Smooth muscle cell (in vitro differentiated cells): Measurements from ENCODE around the gene TJAP1. TPM values are rescaled to one million over a fixed set of nuclear protein-coding genes. Genes with fewer than 3 reads are reported as not detected.

Source experiments
- DNase-seq: peaks from one replicate; lab custom pipeline; 2025; ENCODE audit not compliant: unreplicated experiment; lab: John Stamatoyannopoulos, UW
- H2AFZ ChIP-seq: fragments of 200-600 bp; sonication (generic); 2 replicates; pipeline ENCODE4 v1.6.0; 2016; ENCODE audit warnings: antibody characterized with exemption, low read depth, mild to moderate bottlenecking
- H3F3A ChIP-seq: fragments of 200-600 bp; sonication (generic); 2 replicates; pipeline ENCODE4 v1.6.0; 2017; ENCODE audit warnings: antibody characterized with exemption, low read depth
- H3K27ac ChIP-seq: fragments of 200-600 bp; sonication (generic); 2 replicates; pipeline ENCODE4 v1.5.1; 2016; ENCODE audit warnings: low read depth, mild to moderate bottlenecking
- H3K27me3 ChIP-seq: fragments of 200-600 bp; sonication (generic); 2 replicates; pipeline ENCODE4 v1.6.1; 2016; ENCODE audit warnings: low read depth, mild to moderate bottlenecking
- H3K36me3 ChIP-seq: fragments of 200-600 bp; sonication (generic); 2 replicates; pipeline ENCODE4 v1.5.1; 2016; ENCODE audit warnings: low read depth
- H3K4me1 ChIP-seq: fragments of 200-600 bp; sonication (generic); 2 replicates; pipeline ENCODE4 v1.5.1; 2016; ENCODE audit warnings: low read depth
- H3K4me2 ChIP-seq: fragments of 200-600 bp; sonication (generic); 2 replicates; pipeline ENCODE4 v1.6.0; 2016; ENCODE audit warnings: mild to moderate bottlenecking
- H3K4me3 ChIP-seq: fragments of 200-600 bp; sonication (generic); 2 replicates; pipeline ENCODE4 v1.5.1; 2016; ENCODE audit warnings: mild to moderate bottlenecking
- H3K79me2 ChIP-seq: fragments of 200-600 bp; sonication (generic); 2 replicates; pipeline ENCODE4 v1.6.0; 2016; ENCODE audit warnings: low read depth, mild to moderate bottlenecking
- H3K9ac ChIP-seq: fragments of 200-600 bp; sonication (generic); 2 replicates; pipeline ENCODE4 v1.6.0; 2016; ENCODE audit warnings: low read depth
- H3K9me3 ChIP-seq: fragments of 200-600 bp; sonication (generic); replicated peaks from 2 replicates; pipeline ENCODE4 v1.5.1; 2016; ENCODE audit warnings: low read depth
- H4K20me1 ChIP-seq: fragments of 200-600 bp; sonication (generic); 2 replicates; pipeline ENCODE4 v1.6.0; 2016; ENCODE audit warnings: low read depth
- WGBS: methylation state at CpG from one replicate; pipeline ENCODE4 v1.1.7; 2016; ENCODE audit warnings: low lambda C conversion rate; 5-methylcytosine and 5-hydroxymethylcytosine counted together
- polyA plus RNA-seq: library from polyadenylated mRNA; unstranded; fragments of >200 nt; fragmentation: Nextera tagmentation; extraction: Ambion mirVana; gene quantifications from 2 replicates; pipeline ENCODE4 v1.2.1, GENCODE V29; 2016
- total RNA-seq: library from RNA; depleted of rRNA; stranded (reverse); fragments of >200 nt; gene quantifications from 2 replicates; pipeline ENCODE4 v1.2.3, GENCODE V29; 2014
- TF ChIP-seq, protein P1 (sequence below): fragments of 200-600 bp; sonication (generic); IDR thresholded peaks from 2 replicates; pipeline ENCODE4 v1.5.1; 2017; ENCODE audit warnings: borderline replicate concordance, mild to moderate bottlenecking, antibody characterized with exemption; ENCODE audit not compliant: insufficient read depth, poor library complexity, severe bottlenecking

Gene TJAP1
- total and polyA plus RNA-seq, 2 experiments from 2014 or later = 9.3 to 13.5 TPM

GRCh38 chr6:43447604-43448003, 29.8 kb upstream of the TJAP1 start:
- H3F3A ChIP-seq = no peaks in the 10 kb centered on the region
- H4K20me1 ChIP-seq = no peaks in the 10 kb centered on the region
- no peak overlapping the region for H3K9ac ChIP-seq
- no peaks in the 10 kb centered on the region for H3K9me3 ChIP-seq
- TF ChIP-seq, protein P1, sequence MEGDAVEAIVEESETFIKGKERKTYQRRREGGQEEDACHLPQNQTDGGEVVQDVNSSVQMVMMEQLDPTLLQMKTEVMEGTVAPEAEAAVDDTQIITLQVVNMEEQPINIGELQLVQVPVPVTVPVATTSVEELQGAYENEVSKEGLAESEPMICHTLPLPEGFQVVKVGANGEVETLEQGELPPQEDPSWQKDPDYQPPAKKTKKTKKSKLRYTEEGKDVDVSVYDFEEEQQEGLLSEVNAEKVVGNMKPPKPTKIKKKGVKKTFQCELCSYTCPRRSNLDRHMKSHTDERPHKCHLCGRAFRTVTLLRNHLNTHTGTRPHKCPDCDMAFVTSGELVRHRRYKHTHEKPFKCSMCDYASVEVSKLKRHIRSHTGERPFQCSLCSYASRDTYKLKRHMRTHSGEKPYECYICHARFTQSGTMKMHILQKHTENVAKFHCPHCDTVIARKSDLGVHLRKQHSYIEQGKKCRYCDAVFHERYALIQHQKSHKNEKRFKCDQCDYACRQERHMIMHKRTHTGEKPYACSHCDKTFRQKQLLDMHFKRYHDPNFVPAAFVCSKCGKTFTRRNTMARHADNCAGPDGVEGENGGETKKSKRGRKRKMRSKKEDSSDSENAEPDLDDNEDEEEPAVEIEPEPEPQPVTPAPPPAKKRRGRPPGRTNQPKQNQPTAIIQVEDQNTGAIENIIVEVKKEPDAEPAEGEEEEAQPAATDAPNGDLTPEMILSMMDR = no peak
- no peak overlapping the region for H3K4me2 ChIP-seq
- no peaks in the 10 kb centered on the region for H3K36me3 ChIP-seq
- no peaks in the 10 kb centered on the region for H3K27me3 ChIP-seq
- H3K4me3 ChIP-seq = no peak overlapping the region
- no peaks in the 10 kb centered on the region for H3K79me2 ChIP-seq
- no peak for DNase-seq
- no peak overlapping the region for H2AFZ ChIP-seq
- H3K27ac ChIP-seq = no peak overlapping the region
- 98% methylated on average over 16 of the region's 16 CpGs for WGBS
- H3K4me1 ChIP-seq = no peaks in the 10 kb centered on the region

DNA sequence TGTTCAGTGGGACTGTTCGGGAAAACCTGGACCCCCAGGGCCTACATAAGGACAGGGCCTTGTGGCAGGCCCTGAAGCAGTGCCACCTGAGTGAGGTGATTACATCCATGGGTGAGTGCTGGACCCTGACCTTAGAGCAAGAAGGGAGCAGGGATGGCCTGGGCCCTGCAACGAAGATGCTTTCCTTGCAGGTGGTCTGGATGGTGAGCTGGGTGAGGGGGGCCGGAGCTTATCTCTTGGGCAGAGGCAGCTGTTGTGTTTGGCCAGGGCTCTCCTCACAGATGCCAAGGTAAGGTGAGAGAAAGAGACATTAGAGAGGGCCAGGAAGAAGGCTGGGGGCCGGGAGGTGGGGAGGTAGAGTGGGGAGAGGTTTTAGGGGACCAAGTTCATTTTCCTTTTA, 28.5 kb upstream of the TJAP1 start:
- H4K20me1 ChIP-seq = no peaks in the 10 kb centered on the region
- no peak overlapping the region for H3K27ac ChIP-seq
- DNase-seq = no peak
- no peaks in the 10 kb centered on the region for H3K79me2 ChIP-seq
- H3K27me3 ChIP-seq = no peaks in the 10 kb centered on the region
- no peak overlapping the region for H3K4me2 ChIP-seq
- no peak overlapping the region for H3K9ac ChIP-seq
- no peaks in the 10 kb centered on the region for H3K4me1 ChIP-seq
- TF ChIP-seq, protein P1 = no peak
- 96% methylated on average over 4 of the region's 4 CpGs for WGBS
- no peaks in the 10 kb centered on the region for H3K36me3 ChIP-seq
- H3F3A ChIP-seq = peaks cover 1% of the 10 kb centered on the region
- no peak overlapping the region for H3K4me3 ChIP-seq
- no peaks in the 10 kb centered on the region for H3K9me3 ChIP-seq
- no peak overlapping the region for H2AFZ ChIP-seq

- DNase-seq = no peak
- TF ChIP-seq, protein P1 = no peak
- no peaks in the 10 kb centered on the region for H3K36me3 ChIP-seq
- no peak overlapping the region for H2AFZ ChIP-seq
- H3F3A ChIP-seq = peaks cover 3% of the 10 kb centered on the region
- H3K79me2 ChIP-seq = no peaks in the 10 kb centered on the region
- no peaks in the 10 kb centered on the region for H4K20me1 ChIP-seq
- no peaks in the 10 kb centered on the region for H3K27me3 ChIP-seq
- H3K9ac ChIP-seq = no peak overlapping the region
- WGBS = 92% methylated on average over 13 of the region's 13 CpGs
- no peak overlapping the region for H3K4me2 ChIP-seq
- H3K9me3 ChIP-seq = no peaks in the 10 kb centered on the region
- peaks cover 1% of the 10 kb centered on the region for H3K4me1 ChIP-seq
- H3K27ac ChIP-seq = no peak overlapping the region
- no peak overlapping the region for H3K4me3 ChIP-seq
Observed at GRCh38 chr6:43450699-43451131, 26.7 kb upstream of the TJAP1 start.

DNA sequence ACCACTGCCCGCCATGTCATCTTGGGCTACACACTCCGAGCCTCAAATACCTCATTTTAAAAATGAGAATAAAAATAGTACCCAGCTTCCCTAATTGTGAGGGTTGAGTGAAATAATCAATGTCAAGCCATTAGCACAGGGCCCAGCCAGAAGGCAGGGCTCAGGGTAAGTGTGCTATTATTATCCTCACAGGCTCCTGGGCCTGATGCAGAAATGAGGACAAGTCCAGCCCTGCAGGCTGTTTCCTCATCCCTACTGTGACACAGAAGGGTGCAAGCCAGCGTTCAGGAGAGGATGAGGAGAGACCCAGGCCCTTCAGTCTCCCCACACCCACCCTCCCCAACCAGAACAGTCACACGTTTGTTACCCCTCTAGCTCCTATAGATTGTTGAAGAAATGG, 26.0 kb upstream of the TJAP1 start:
- Histone ChIP-seq H3K9me3 (no peaks in the 10 kb centered on the region), H2AFZ (no peak overlapping the region), H3K36me3 (no peaks in the 10 kb centered on the region), H3K79me2 (no peaks in the 10 kb centered on the region), H3K9ac (no peak overlapping the region), H4K20me1 (no peaks in the 10 kb centered on the region), H3K27me3 (no peaks in the 10 kb centered on the region), H3F3A (peaks cover 3% of the 10 kb centered on the region), H3K4me2 (no peak overlapping the region), H3K27ac (no peak overlapping the region), H3K4me1 (peaks cover 4% of the 10 kb centered on the region), H3K4me3 (no peak overlapping the region)
- no peak for DNase-seq
- TF ChIP-seq, protein P1 = no peak
- 86% methylated on average over 4 of the region's 4 CpGs for WGBS
